Small intestine (tissue), 7 donors: ENCODE results near the gene TMEM200C. TPM values are rescaled to one million over a fixed set of nuclear protein-coding genes. Genes with fewer than 3 reads are reported as not detected.
A peak's percentile ranks its signal among the peaks of the same experiment; 100 is the strongest.

Experiments used
- DNase-seq, 2 donors: peaks; one replicate each; pipeline versions ENCODE4 v3.0.0 to v3.0.0-alpha.2; 2013
- FAIRE-seq: peaks from 2 replicates; lab custom pipeline; 2012; peaks lifted over from hg19 to GRCh38; lab: Jason Lieb, UNC
- H3K27ac ChIP-seq, 3 donors: one replicate each; pipeline ENCODE4 v1.5.1; 2013; ENCODE audit warnings: low read length in 2 of 3, mild to moderate bottlenecking in 2 of 3, control low read depth in 1 of 3, inconsistent platforms in 1 of 3, low read depth in 1 of 3, moderate library complexity in 1 of 3
- H3K27me3 ChIP-seq, 3 donors: one replicate each; pipeline ENCODE4 v1.6.1; 2013; ENCODE audit warnings: low read length in 3 of 3, inconsistent platforms in 1 of 3; ENCODE audit not compliant: control insufficient read depth in 3 of 3, insufficient read depth in 3 of 3
- H3K36me3 ChIP-seq, 3 donors: one replicate each; pipeline ENCODE4 v1.6.1; 2013; ENCODE audit warnings: low read length in 3 of 3, inconsistent platforms in 1 of 3, low read depth in 1 of 3, mild to moderate bottlenecking in 1 of 3, moderate library complexity in 1 of 3; ENCODE audit not compliant: control insufficient read depth in 3 of 3, insufficient read depth in 2 of 3
- H3K4me1 ChIP-seq, 3 donors: one replicate each; pipeline ENCODE4 v1.6.1; 2013; ENCODE audit warnings: low read length in 2 of 3, inconsistent platforms in 1 of 3, low read depth in 1 of 3, mild to moderate bottlenecking in 1 of 3, moderate library complexity in 1 of 3; ENCODE audit not compliant: control insufficient read depth in 3 of 3, insufficient read depth in 2 of 3
- H3K4me3 ChIP-seq, 3 donors: one replicate each; pipeline ENCODE4 v1.5.1; 2013; ENCODE audit warnings: low read length in 3 of 3, control low read depth in 1 of 3, inconsistent platforms in 1 of 3, low read depth in 1 of 3, mild to moderate bottlenecking in 1 of 3, moderate library complexity in 1 of 3
- H3K9me3 ChIP-seq, 2 donors: one replicate each; pipeline ENCODE4 v1.6.1; 2013; ENCODE audit warnings: low read depth in 1 of 2, low read length in 1 of 2; ENCODE audit not compliant: control insufficient read depth in 2 of 2, insufficient read depth in 1 of 2
- WGBS, 3 donors: extraction: QIAGEN DNeasy Blood & Tissue Kit; methylation state at CpG; one replicate each; pipeline ENCODE4 v1.1.7; 2013; 5-methylcytosine and 5-hydroxymethylcytosine counted together
- polyA plus RNA-seq, 4 donors: library from polyadenylated mRNA; stranded (reverse) in 3 of 4; unstranded in 1 of 4; fragments of 200-250 nt in 3 of 4; fragments of 120-200 nt in 1 of 4; gene quantifications; one replicate each; pipeline versions ENCODE4 v1.2.1 to v1.2.3, GENCODE V29; 2013
- donor health status: healthy with polysubstance abuse.
- donor health status: control.
- donor health status: control.
- donor health status: Bipolar disorder and iron deficiency.
- donor health status: healthy.

The TMEM200C gene
- polyA plus RNA-seq, 4 donors: 0.10 to 0.16 TPM; not detected in 2

- WGBS, 3 donors: 65 to 75% (median 68%) methylated on average over 2 of the region's 2 CpGs
- H3K27me3 ChIP-seq: peaks cover 0 to 25% (median 7%) of the 10 kb centered on the region in 3 donors
Observed at GRCh38 chr18:5885361-5885760, 10.0 kb downstream of the TMEM200C start.

GRCh38 chr18:5884375-5884774 lies 10.9 kb downstream of the TMEM200C start:
- Histone ChIP-seq H3K9me3 (no peaks in the 10 kb centered on the region), H3K27ac (no peak overlapping the region), H3K4me3 (no peak overlapping the region), H3K27me3 (peaks cover 0 to 15% (median 4%) of the 10 kb centered on the region in 3 donors), H3K36me3 (no peaks in the 10 kb centered on the region), H3K4me1 (no peaks in the 10 kb centered on the region)
- FAIRE-seq: no peak
- 72 to 84% (median 72%) methylated on average over 1 of the region's 1 CpG for WGBS, 3 donors
- no peak for DNase-seq

More at GRCh38 chr18:5885361-5885760, 10.0 kb downstream of the TMEM200C start:
- no peak for DNase-seq
- Histone ChIP-seq H3K9me3 (no peaks in the 10 kb centered on the region), H3K36me3 (no peaks in the 10 kb centered on the region), H3K4me1 (no peaks in the 10 kb centered on the region), H3K4me3 (no peak overlapping the region), H3K27ac (no peak overlapping the region)
- no peak for FAIRE-seq

GRCh38 chr18:5879479-5879882 lies 15.8 kb downstream of the TMEM200C start:
- Histone ChIP-seq H3K27me3 (no peaks in the 10 kb centered on the region), H3K4me3 (no peak overlapping the region), H3K36me3 (no peaks in the 10 kb centered on the region), H3K4me1 (no peaks in the 10 kb centered on the region), H3K9me3 (no peaks in the 10 kb centered on the region), H3K27ac (no peak overlapping the region)
- DNase-seq (peak; percentile 26 to 30), FAIRE-seq (no peak)

- no peaks in the 10 kb centered on the region for H3K36me3 ChIP-seq
- FAIRE-seq (no peak), DNase-seq (no peak)
- H3K27ac ChIP-seq: no peak overlapping the region
- no peak overlapping the region for H3K4me3 ChIP-seq
- no peaks in the 10 kb centered on the region for H3K27me3 ChIP-seq
- H3K9me3 ChIP-seq: no peaks in the 10 kb centered on the region
- H3K4me1 ChIP-seq: no peaks in the 10 kb centered on the region
Observed at GRCh38 chr18:5876891-5877290, 18.4 kb downstream of the TMEM200C start.

GRCh38 chr18:5874336-5874735 lies 21.0 kb downstream of the TMEM200C start:
- H3K36me3 ChIP-seq: no peaks in the 10 kb centered on the region
- H3K4me3 ChIP-seq: no peak overlapping the region
- DNase-seq (no peak), FAIRE-seq (no peak)
- no peaks in the 10 kb centered on the region for H3K4me1 ChIP-seq
- H3K27me3 ChIP-seq: no peaks in the 10 kb centered on the region
- no peaks in the 10 kb centered on the region for H3K9me3 ChIP-seq
- H3K27ac ChIP-seq: no peak overlapping the region

- H3K9me3 ChIP-seq: no peaks in the 10 kb centered on the region
- 46 to 53% (median 48%) methylated on average over 3 of the region's 3 CpGs for WGBS, 3 donors
- H3K27me3 ChIP-seq: no peaks in the 10 kb centered on the region
- no peaks in the 10 kb centered on the region for H3K36me3 ChIP-seq
- H3K4me1 ChIP-seq: no peaks in the 10 kb centered on the region
- DNase-seq (no peak), FAIRE-seq (no peak)
- H3K27ac ChIP-seq: no peak overlapping the region
- H3K4me3 ChIP-seq: no peak overlapping the region
Observed at GRCh38 chr18:5872886-5873285, 22.4 kb downstream of the TMEM200C start.

- Histone ChIP-seq H3K27me3 (no peaks in the 10 kb centered on the region), H3K4me3 (no peak overlapping the region), H3K4me1 (no peaks in the 10 kb centered on the region), H3K36me3 (no peaks in the 10 kb centered on the region), H3K27ac (no peak overlapping the region), H3K9me3 (no peaks in the 10 kb centered on the region)
- 47 to 62% (median 50%) methylated on average over 1 of the region's 1 CpG for WGBS, 3 donors
- FAIRE-seq (no peak), DNase-seq (no peak)
Observed at GRCh38 chr18:5871426-5871825, 23.9 kb downstream of the TMEM200C start.

- Histone ChIP-seq H3K9me3 (no peaks in the 10 kb centered on the region), H3K4me1 (no peaks in the 10 kb centered on the region), H3K4me3 (no peak overlapping the region), H3K36me3 (no peaks in the 10 kb centered on the region), H3K27ac (no peak overlapping the region), H3K27me3 (no peaks in the 10 kb centered on the region)
- FAIRE-seq: peak; percentile 55
- WGBS, 3 donors: 40 to 45% (median 42%) methylated on average over 13 of the region's 13 CpGs
- DNase-seq: peak; percentile 82 to 89
Observed at GRCh38 chr18:5868218-5868854, 27.0 kb downstream of the TMEM200C start.

GRCh38 chr18:5865521-5865920 lies 29.8 kb downstream of the TMEM200C start:
- Histone ChIP-seq H3K36me3 (no peaks in the 10 kb centered on the region), H3K27ac (no peak overlapping the region), H3K9me3 (peaks cover 0 to 8% of the 10 kb centered on the region in 2 donors), H3K4me3 (no peak overlapping the region), H3K27me3 (no peaks in the 10 kb centered on the region), H3K4me1 (no peaks in the 10 kb centered on the region)
- WGBS, 3 donors: 93 to 97% (median 94%) methylated on average over 1 of the region's 1 CpG
- peak; percentile 94 for FAIRE-seq
- DNase-seq: no peak
